GM23338 (cell line): Measurements from ENCODE around the gene YPEL4. TPM values are rescaled to one million over a fixed set of nuclear protein-coding genes. Genes with fewer than 3 reads are reported as not detected.

Experiments
- ATAC-seq: fragments of 200-7000 bp; cut with Tn5 transposase; 3 replicates; pipeline ENCODE4 v1.9.1; 2020
- DNase-seq: peaks from one replicate; pipeline ENCODE4 v3.0.0-alpha.2; 2015; ENCODE audit warnings: low spot score
- H2AFZ ChIP-seq: fragments of 200-600 bp; sonication (generic); 2 replicates; pipeline ENCODE4 v1.8.0; 2016; ENCODE audit warnings: antibody characterized with exemption, mild to moderate bottlenecking, moderate library complexity
- H3F3A ChIP-seq: fragments of 200-600 bp; sonication (generic); replicated peaks from 2 replicates; pipeline ENCODE4 v1.8.0; 2017; ENCODE audit warnings: antibody characterized with exemption, mixed run types, low read depth
- H3K27ac ChIP-seq: fragments of 200-600 bp; sonication (generic); 2 replicates; pipeline ENCODE4 v1.6.1; 2016; ENCODE audit warnings: low read depth
- H3K27me3 ChIP-seq: fragments of 200-600 bp; sonication (generic); 2 replicates; pipeline ENCODE4 v1.8.0; 2016; ENCODE audit warnings: mild to moderate bottlenecking, mixed run types, moderate library complexity; ENCODE audit not compliant: insufficient read depth
- H3K36me3 ChIP-seq: fragments of 200-600 bp; sonication (generic); 2 replicates; pipeline ENCODE4 v1.8.0; 2016; ENCODE audit warnings: mild to moderate bottlenecking; ENCODE audit not compliant: insufficient read depth
- H3K4me1 ChIP-seq: fragments of 200-600 bp; sonication (generic); 2 replicates; pipeline ENCODE4 v1.8.0; 2016; ENCODE audit warnings: mild to moderate bottlenecking, moderate library complexity; ENCODE audit not compliant: insufficient read depth
- H3K4me2 ChIP-seq: fragments of 200-600 bp; sonication (generic); 2 replicates; pipeline ENCODE4 v1.7.1; 2017; ENCODE audit warnings: mixed run types
- H3K4me3 ChIP-seq: fragments of 200-600 bp; sonication (generic); 2 replicates; pipeline ENCODE4 v1.6.1; 2016; ENCODE audit warnings: mixed run types
- H3K79me2 ChIP-seq: fragments of 200-600 bp; sonication (generic); replicated peaks from 2 replicates; pipeline ENCODE4 v1.8.0; 2017; ENCODE audit warnings: mild to moderate bottlenecking; ENCODE audit not compliant: insufficient read depth
- H3K9me2 ChIP-seq: fragments of 200-600 bp; sonication (generic); 2 replicates; pipeline ENCODE4 v1.8.0; 2017; ENCODE audit not compliant: insufficient read depth
- H4K20me1 ChIP-seq: fragments of 200-600 bp; sonication (generic); replicated peaks from 2 replicates; pipeline ENCODE4 v1.8.0; 2017; ENCODE audit warnings: mild to moderate bottlenecking; ENCODE audit not compliant: insufficient read depth
- H3K27ac Mint-ChIP-seq: 2 replicates; pipeline ENCODE4 v1.8.0; 2020; ENCODE audit warnings: inconsistent platforms, mild to moderate bottlenecking, moderate library complexity, mixed read lengths
- H3K27me3 Mint-ChIP-seq: 3 replicates; pipeline ENCODE4 v1.8.0; 2022; ENCODE audit warnings: low read depth, mild to moderate bottlenecking, moderate library complexity, mixed read lengths, inconsistent platforms; ENCODE audit not compliant: insufficient read depth, poor library complexity
- H3K36me3 Mint-ChIP-seq: 3 replicates; pipeline ENCODE4 v1.8.0; 2021; ENCODE audit warnings: low read depth, mild to moderate bottlenecking, inconsistent platforms, moderate library complexity, mixed read lengths
- H3K4me1 Mint-ChIP-seq: 3 replicates; pipeline ENCODE4 v1.8.0; 2020; ENCODE audit warnings: mild to moderate bottlenecking, inconsistent platforms, mixed read lengths
- H3K4me3 Mint-ChIP-seq: 3 replicates; pipeline ENCODE4 v1.8.0; 2021; ENCODE audit warnings: moderate library complexity, mild to moderate bottlenecking, inconsistent platforms, mixed read lengths
- H3K9me3 Mint-ChIP-seq: 3 replicates; pipeline ENCODE4 v1.8.0; 2020; ENCODE audit warnings: moderate library complexity, mild to moderate bottlenecking, inconsistent platforms, mixed read lengths
- CREB1 ChIP-seq: fragments of 250-450 bp; sonication (Bioruptor Pico); IDR thresholded peaks from 2 replicates; pipeline ENCODE4 v1.5.0; 2020; ENCODE audit warnings: low read depth, mild to moderate bottlenecking, moderate library complexity
- EZH2 ChIP-seq: fragments of 200-600 bp; sonication (generic); IDR thresholded peaks from one replicate; pipeline ENCODE4 v1.8.0; 2017; ENCODE audit warnings: antibody characterized with exemption, mild to moderate bottlenecking, low read depth; ENCODE audit not compliant: unreplicated experiment
- EZH2phosphoT487 ChIP-seq: fragments of 200-600 bp; sonication (generic); IDR thresholded peaks from one replicate; pipeline ENCODE4 v1.8.1; 2018; ENCODE audit warnings: antibody characterized with exemption; ENCODE audit not compliant: unreplicated experiment
- NANOG ChIP-seq: IDR thresholded peaks from 2 replicates; pipeline ENCODE4 v1.6.1; 2016; ENCODE audit warnings: antibody characterized with exemption, borderline replicate concordance
- POLR2AphosphoS5 ChIP-seq: IDR thresholded peaks from 2 replicates; pipeline ENCODE4 v1.6.1; 2016; ENCODE audit warnings: antibody characterized with exemption, low read depth
- STAT1 ChIP-seq: IDR thresholded peaks from one replicate; pipeline ENCODE4 v1.6.1; 2016; ENCODE audit warnings: antibody characterized with exemption; ENCODE audit not compliant: unreplicated experiment
- ZNF114 ChIP-seq: fragments of 250-450 bp; sonication (Bioruptor Pico); IDR thresholded peaks from 2 replicates; pipeline ENCODE4 v1.5.0; 2020; ENCODE audit warnings: mild to moderate bottlenecking, moderate library complexity
- ZNF331 ChIP-seq: fragments of 250-450 bp; sonication (Bioruptor Pico); IDR thresholded peaks from 2 replicates; pipeline ENCODE4 v1.5.0; 2020; ENCODE audit warnings: low read depth, mild to moderate bottlenecking, moderate library complexity
- ZNF462 ChIP-seq: fragments of 250-450 bp; sonication (Bioruptor Pico); IDR thresholded peaks from 2 replicates; pipeline ENCODE4 v1.5.0; 2020; ENCODE audit warnings: mild to moderate bottlenecking, moderate library complexity
- polyA plus RNA-seq: library from polyadenylated mRNA; unstranded; fragments of >200 nt; fragmentation: Nextera tagmentation; extraction: Ambion mirVana; gene quantifications from 2 replicates; pipeline ENCODE4 v1.2.1, GENCODE V29; 2016
- total RNA-seq: library from RNA; depleted of rRNA; stranded (reverse); fragments of >200 nt; shearing (Covaris generic); gene quantifications from 2 replicates; pipeline ENCODE4 v1.2.3, GENCODE V29; 2014
- TF ChIP-seq, protein P1 (sequence below): IDR thresholded peaks from 2 replicates; pipeline ENCODE4 v1.6.1; 2016; ENCODE audit warnings: antibody characterized with exemption

Gene YPEL4
- total and polyA plus RNA-seq, 2 experiments from 2014 or later, result 1.1 TPM; not detected in 1

- DNase-seq (peak; percentile 42), ATAC-seq (peak; percentile 82)
- no peak overlapping the region for H3K4me3 ChIP-seq
- Mint-ChIP-seq H3K36me3 (peaks cover 35% of the 10 kb centered on the region), H3K4me1 (peaks cover 7% of the 10 kb centered on the region), H3K4me3 (no peak overlapping the region), H3K27me3 (peaks cover 9% of the 10 kb centered on the region), H3K27ac (no peak overlapping the region), H3K9me3 (no peaks in the 10 kb centered on the region)
- H3F3A ChIP-seq, result 0 out of 2 replicates have a peak, but pooled peaks cover 3% of the 10 kb centered on the region
- no peak overlapping the region for H3K4me2 ChIP-seq
- H2AFZ ChIP-seq, result no peak overlapping the region
- H3K9me2 ChIP-seq, result no peaks in the 10 kb centered on the region
- peaks cover 6% of the 10 kb centered on the region; the same call in 1 of the 2 replicates for H3K36me3 ChIP-seq
- H4K20me1 ChIP-seq, result no peaks in the 10 kb centered on the region
- TF ChIP-seq POLR2AphosphoS5, result no peak
- TF ChIP-seq CREB1 (CRISPR knock-in tag), result no peak
- TF ChIP-seq, protein P1, sequence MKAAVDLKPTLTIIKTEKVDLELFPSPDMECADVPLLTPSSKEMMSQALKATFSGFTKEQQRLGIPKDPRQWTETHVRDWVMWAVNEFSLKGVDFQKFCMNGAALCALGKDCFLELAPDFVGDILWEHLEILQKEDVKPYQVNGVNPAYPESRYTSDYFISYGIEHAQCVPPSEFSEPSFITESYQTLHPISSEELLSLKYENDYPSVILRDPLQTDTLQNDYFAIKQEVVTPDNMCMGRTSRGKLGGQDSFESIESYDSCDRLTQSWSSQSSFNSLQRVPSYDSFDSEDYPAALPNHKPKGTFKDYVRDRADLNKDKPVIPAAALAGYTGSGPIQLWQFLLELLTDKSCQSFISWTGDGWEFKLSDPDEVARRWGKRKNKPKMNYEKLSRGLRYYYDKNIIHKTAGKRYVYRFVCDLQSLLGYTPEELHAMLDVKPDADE, result no peak
- TF ChIP-seq STAT1, result no peak
- no peak for TF ChIP-seq ZNF114 (CRISPR knock-in tag)
- no peak for TF ChIP-seq ZNF462 (CRISPR knock-in tag)
- no peak for TF ChIP-seq EZH2phosphoT487
- TF ChIP-seq ZNF331 (CRISPR knock-in tag), result no peak
- TF ChIP-seq NANOG, result no peak
- no peak for TF ChIP-seq EZH2
- H3K4me1 ChIP-seq, result 0 out of 2 replicates have a peak, but pooled peaks cover under 1% of the 10 kb centered on the region
- H3K27me3 ChIP-seq, result no peaks in the 10 kb centered on the region
- H3K27ac ChIP-seq, result no peak overlapping the region
- H3K79me2 ChIP-seq, result no peaks in the 10 kb centered on the region
Measured at GRCh38 chr11:57604296-57605027, 45.2 kb downstream of the YPEL4 start.
